Measurements from ENCODE around the gene DENND5A.

- no peak for TF ChIP-seq CTCF (IDR thresholded peaks at IDR 0.05 in 2 of 3, conservative IDR thresholded peaks at IDR 0.05 in 1 of 3; ENCODE audit: control insufficient read depth in 2 of 3, extremely low read depth in 1 of 3, insufficient read depth in 1 of 3, low read depth in 3 of 3, low read length in 3 of 3)
- no peak for TF ChIP-seq ATF7 (IDR thresholded peaks at IDR 0.05; ENCODE audit: low read depth)
- TF ChIP-seq CHD2 (IDR thresholded peaks at IDR 0.05; ENCODE audit: borderline replicate concordance, low read depth, low read length), result no peak
Measured at GRCh38 chr11:9099617-9100016, 165.5 kb downstream of the DENND5A start.
